HG02623 (cell line): ENCODE data around the gene FAM83G.

Source experiments
- ATAC-seq: cut with Tn5 transposase; IDR thresholded peaks from one replicate; pipeline ENCODE4 v1.9.1; 2021; ENCODE audit warnings: moderate library complexity; ENCODE audit not compliant: unreplicated experiment

Gene FAM83G

GRCh38 chr17:19010729-19011505 is 6.4 kb upstream of the FAM83G start:
- ATAC-seq = no peak

GRCh38 chr17:19009970-19010369 is 5.4 kb upstream of the FAM83G start:
- ATAC-seq = no peak

DNA sequence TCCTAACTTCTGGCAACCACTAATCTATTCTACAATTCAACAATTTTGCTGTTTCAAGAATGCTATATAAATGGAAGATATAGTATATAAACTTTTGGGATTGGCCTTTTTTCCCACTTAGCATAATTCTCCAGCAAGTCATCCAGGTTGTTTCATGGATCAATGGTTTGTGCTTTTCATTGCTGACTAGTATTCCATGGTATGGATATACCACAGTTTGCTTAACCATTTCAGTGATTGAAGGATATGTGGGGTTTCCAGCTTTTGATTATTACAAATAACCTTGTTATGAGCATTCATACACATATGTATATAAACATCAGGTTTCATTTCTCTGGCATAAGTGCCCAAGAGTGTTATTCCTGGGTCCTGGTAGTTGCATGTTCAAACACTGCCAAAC is 2.1 kb upstream of the FAM83G start:
- ATAC-seq = no peak

- ATAC-seq = no peak
Observed at GRCh38 chr17:19005789-19006430, 1.3 kb upstream of the FAM83G start.

GRCh38 chr17:19005137-19005773 is 691 bp upstream of the FAM83G start:
- no peak for ATAC-seq

- ATAC-seq = no peak
Observed at GRCh38 chr17:19003543-19004420, 782 bp downstream of the FAM83G start.

- ATAC-seq = no peak
Observed at GRCh38 chr17:19002805-19003542, 1.6 kb downstream of the FAM83G start.

DNA sequence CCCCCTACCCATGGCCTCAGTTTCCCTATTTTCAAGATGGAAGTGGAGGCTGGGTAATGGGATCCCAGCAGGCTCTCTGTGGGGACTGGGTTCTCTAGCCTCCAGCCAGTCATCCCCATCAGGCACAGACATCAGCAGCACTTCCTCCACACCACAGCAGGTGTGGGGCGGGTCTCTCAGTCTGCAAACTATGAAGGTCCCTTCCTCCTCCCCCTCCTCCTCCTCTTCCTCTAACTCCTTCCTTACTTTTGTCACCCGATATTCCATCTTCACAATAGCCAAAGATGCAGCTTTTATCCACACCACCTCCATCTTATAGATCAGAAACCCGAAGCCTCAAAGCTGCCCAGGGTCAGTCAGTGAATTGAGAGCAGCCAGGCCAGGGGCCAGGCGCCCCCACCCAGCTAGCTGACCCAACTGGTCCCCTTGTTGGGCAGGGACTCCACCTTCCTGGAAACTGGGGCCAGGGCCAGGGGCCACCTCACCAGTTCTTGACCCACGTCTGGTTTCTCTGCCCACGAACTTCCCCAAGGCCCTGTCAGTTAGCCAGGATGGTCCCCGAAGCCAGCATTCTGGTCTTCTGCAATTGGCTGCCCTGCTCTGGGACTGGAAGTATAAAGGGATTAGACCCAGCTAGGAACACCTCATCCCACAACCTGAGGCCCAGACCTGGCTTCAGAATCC is 2.5 kb downstream of the FAM83G start:
- ATAC-seq = no peak

- ATAC-seq = no peak
Observed at GRCh38 chr17:19000531-19001325, 3.8 kb downstream of the FAM83G start.

GRCh38 chr17:18999911-19000310 is 4.7 kb downstream of the FAM83G start:
- no peak for ATAC-seq

DNA sequence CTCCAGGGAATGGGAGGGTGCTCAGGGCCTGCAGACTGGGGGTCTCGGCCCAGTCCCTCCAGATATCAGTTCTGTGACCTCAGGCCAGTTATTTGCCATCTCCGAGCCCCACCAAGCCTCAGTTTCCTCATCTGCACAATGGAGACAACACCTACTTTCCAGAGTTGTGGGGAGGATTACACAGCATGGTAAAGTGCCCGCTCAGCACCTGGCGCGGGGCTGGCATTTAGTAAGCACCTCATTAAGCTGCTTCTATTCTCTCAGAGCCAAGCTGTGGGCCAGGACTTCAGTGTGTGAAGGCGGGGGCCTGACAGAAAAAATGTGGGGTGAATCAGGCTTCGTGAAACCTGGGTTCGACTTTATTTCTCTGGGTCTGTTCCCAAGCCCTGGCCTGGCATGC is 5.2 kb downstream of the FAM83G start:
- ATAC-seq = no peak

- ATAC-seq = no peak
Observed at GRCh38 chr17:18997650-18998196, 6.8 kb downstream of the FAM83G start.

- ATAC-seq = no peak
Observed at GRCh38 chr17:18996458-18996857, 8.1 kb downstream of the FAM83G start.

- ATAC-seq = no peak
Observed at GRCh38 chr17:18995220-18995619, 9.3 kb downstream of the FAM83G start.

DNA sequence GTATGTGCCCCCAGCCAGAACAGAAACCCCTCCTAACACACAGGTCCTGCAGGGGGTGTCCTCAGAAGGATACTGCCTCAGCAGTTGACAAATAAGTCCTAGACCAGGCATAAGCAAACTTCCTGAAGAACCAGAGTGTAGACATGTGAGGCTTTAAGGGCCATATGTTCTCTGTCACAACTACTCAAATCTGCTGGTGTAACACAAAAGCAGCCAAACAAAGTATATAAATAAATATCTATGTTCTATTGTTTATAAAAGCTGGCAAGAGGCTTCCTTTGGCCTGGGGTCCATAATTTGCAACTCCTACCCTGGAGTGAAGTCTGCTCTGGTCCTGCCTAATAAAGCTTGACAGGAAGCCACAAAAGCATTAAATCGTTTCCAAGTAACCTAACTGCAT is 9.9 kb downstream of the FAM83G start:
- ATAC-seq = no peak

- no peak for ATAC-seq
Observed at GRCh38 chr17:18993905-18994526, 10.5 kb downstream of the FAM83G start.

DNA sequence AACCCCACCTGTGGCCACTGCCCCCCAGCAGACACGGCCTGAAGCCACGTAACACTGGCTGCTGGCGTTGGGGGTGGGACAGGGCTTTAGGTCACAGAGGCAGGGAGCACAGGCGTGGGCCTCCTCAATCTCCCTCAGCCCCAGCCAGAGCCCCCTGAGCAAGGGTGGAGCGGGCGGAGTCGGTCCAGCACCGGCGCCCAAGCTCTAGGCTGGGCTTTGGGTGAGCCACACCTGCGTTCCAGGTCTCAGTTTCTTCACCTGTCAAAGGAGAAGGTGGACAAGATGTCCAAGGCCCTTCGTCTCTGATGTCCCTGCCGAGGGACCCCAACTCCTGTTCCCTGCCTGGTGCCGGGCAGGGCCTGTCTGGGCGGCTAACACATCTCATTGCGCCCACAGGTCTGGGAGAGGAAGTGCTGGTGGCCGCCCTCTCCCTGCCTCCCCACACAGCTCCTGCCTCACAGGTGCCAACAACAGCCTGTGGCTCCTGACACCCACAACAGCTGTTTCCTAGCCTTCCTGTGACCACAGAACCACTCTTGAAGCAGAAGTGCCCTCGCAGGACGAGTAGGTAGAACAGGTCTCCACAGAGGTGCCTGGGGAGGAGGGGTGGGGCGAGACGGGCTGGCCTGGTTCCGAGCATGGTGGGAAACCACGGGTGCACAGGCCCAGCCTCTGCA is 12.0 kb downstream of the FAM83G start:
- no peak for ATAC-seq
